SHP77 treated with DMSO at 0.1 percent for 48 hours (cell line): Measurements from ENCODE around the gene CSNK1G3.

Experiments
- DNase-seq: peaks from one replicate; lab custom pipeline; 2025; lab: John Stamatoyannopoulos, UW

CSNK1G3 gene

DNA sequence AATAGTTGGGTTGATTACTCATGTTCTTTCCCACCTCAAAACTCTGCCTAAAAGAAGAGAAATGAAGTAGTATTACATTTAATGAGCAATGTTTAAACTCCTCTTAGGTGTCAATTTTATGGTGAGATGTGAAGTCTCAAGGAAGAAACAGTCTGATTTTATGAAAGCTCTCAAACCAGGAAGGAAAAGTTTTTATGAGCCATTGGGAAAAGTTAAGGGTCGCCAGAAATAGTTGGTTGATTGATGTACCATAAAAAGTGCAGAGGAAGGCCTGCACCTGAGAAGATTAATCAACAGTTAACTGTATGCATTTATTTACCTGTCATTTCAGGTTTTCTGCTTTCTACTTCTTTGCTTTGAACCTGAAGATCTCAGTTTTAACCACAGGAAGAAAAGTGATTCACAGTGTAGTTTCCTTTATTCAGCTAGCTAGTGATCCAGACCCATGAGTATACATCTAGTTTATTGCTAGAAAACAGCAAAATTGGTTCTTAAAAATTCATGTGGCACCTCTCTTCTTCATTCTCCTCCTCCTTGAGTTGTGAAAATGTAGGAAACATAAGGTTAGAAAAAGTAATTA lies 133.1 kb downstream of the CSNK1G3 start:
- no peak for DNase-seq

DNA sequence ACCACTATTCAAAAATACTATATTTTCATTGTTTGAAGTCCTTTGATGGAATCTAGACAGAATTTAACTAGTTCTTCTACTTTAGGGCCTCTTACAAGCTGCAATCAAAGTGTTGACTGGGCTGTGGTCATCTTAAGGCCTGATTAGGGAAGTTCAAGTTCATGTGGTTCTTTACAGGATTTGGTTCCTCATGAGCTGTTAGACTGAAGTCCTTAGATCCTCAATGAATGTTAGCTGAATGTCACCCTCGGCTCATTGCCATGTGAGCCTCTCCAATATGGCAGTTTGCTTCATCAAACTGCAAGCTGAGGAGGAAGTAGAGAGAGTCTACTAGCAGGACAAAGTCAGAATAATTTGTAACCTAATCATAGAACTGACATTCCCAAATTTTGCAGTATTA lies 135.1 kb downstream of the CSNK1G3 start:
- DNase-seq, result no peak

DNA sequence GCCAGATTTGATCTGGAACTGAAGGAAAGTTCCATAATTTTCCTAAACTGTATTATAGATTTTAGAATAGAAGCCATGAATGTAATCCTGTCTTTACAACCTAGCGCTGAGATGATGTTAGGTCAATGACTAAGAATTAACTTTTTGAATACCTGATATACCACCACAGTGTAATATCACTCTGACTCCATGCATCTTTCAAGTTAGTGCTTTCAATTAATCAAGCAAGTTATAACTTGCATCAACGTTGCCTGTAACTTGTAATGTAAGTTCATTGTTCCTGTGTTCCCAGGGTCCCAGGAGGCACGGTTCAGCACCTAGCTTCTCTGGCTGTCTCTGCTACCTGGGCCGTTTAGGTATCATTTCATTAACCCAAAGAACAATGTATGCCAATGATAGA lies 139.3 kb downstream of the CSNK1G3 start:
- no peak for DNase-seq

DNA sequence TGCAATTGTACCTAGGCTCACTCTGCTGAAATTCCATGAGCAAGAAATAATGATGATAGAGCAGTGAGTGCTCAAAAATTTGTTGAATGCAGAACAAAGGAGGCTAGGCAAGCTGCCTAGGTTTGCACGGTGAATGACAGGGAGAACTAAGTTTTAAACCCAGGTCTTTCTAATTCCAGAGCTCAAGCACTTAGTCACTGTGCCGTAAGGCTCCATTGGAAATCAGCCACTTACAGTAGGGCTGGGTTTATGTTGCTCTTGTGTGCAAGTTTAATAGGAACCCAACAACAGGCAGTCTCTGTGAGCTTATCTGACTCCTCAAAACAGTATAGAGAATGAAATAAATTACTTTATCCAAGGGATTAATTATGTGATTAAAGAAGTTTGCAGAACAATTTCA lies 147.0 kb downstream of the CSNK1G3 start:
- no peak for DNase-seq

- DNase-seq, result no peak
Observed at GRCh38 chr5:123659495-123659894, 147.5 kb downstream of the CSNK1G3 start.

GRCh38 chr5:123664961-123665360 lies 153.0 kb downstream of the CSNK1G3 start:
- DNase-seq, result no peak

- no peak for DNase-seq
Observed at GRCh38 chr5:123665822-123666371, 153.9 kb downstream of the CSNK1G3 start.
